PC-3 (cell line): Measurements from ENCODE around the gene KLHL2. TPM values are rescaled to one million over a fixed set of nuclear protein-coding genes. Genes with fewer than 3 reads are reported as not detected.

Experiments
- ATAC-seq: fragments of 200-7000 bp; cut with Tn5 transposase; 2 replicates; pipeline ENCODE4 v1.9.1; 2020; ENCODE audit warnings: mild to moderate bottlenecking, moderate library complexity
- BruUV-seq: library from RNA; stranded (reverse); fragments of 400-500 nt; replicated peaks from 2 replicates; lab custom pipeline; 2021; lab: Mats Ljungman, UMichigan
- CTCF ChIA-PET: fragments of 300-600 bp; sonication (Branson Sonifier 250); formaldehyde crosslinking; loops from one replicate; lab custom pipeline; 2022; ENCODE audit warnings: antibody characterized with exemption; lab: Charles Lee
- POLR2A ChIA-PET: fragments of 300-600 bp; sonication (Branson Sonifier 250); formaldehyde crosslinking; loops from one replicate; lab custom pipeline; 2022; ENCODE audit warnings: antibody characterized with exemption; ENCODE audit not compliant: unreplicated experiment; lab: Charles Lee
- DNase-seq: peaks from one replicate; pipeline ENCODE4 v3.0.0-alpha.2; 2015
- H2AFZ ChIP-seq: fragments of 300-600 bp; sonication (generic); 2 replicates; pipeline ENCODE4 v1.6.0; 2016; ENCODE audit warnings: antibody characterized with exemption, low read length
- H3F3A ChIP-seq: fragments of 300-600 bp; sonication (generic); one replicate; pipeline ENCODE4 v1.6.0; 2017; ENCODE audit warnings: antibody characterized with exemption, low read length, control low read depth, mild to moderate bottlenecking; ENCODE audit not compliant: unreplicated experiment
- H3K27ac ChIP-seq: fragments of 300-600 bp; sonication (generic); 2 replicates; pipeline ENCODE4 v1.5.1; 2016; ENCODE audit warnings: mild to moderate bottlenecking, low read length
- H3K27me3 ChIP-seq: fragments of 300-600 bp; sonication (generic); 2 replicates; pipeline ENCODE4 v1.6.1; 2016; ENCODE audit warnings: low read length, mixed read lengths
- H3K36me3 ChIP-seq: fragments of 300-600 bp; sonication (generic); 2 replicates; pipeline ENCODE4 v1.6.1; 2016; ENCODE audit warnings: low read depth, mixed run types, low read length, mixed read lengths
- H3K4me1 ChIP-seq: fragments of 300-600 bp; sonication (generic); 2 replicates; pipeline ENCODE4 v1.5.1; 2016; ENCODE audit warnings: low read length; ENCODE audit not compliant: insufficient read depth
- H3K4me2 ChIP-seq: fragments of 300-600 bp; sonication (generic); 2 replicates; pipeline ENCODE4 v1.6.0; 2016; ENCODE audit warnings: low read length
- H3K4me3 ChIP-seq: fragments of 300-600 bp; sonication (generic); 2 replicates; pipeline ENCODE4 v1.5.1; 2016; ENCODE audit warnings: mild to moderate bottlenecking, low read length, mixed read lengths
- H3K79me2 ChIP-seq: fragments of 300-600 bp; sonication (generic); 2 replicates; pipeline ENCODE4 v1.6.1; 2017; ENCODE audit warnings: low read length, mixed read lengths
- H3K9ac ChIP-seq: fragments of 300-600 bp; sonication (generic); 2 replicates; pipeline ENCODE4 v1.6.0; 2016; ENCODE audit warnings: mild to moderate bottlenecking, low read length
- H3K9me2 ChIP-seq: fragments of 300-600 bp; sonication (generic); replicated peaks from 2 replicates; pipeline ENCODE4 v1.6.1; 2016; ENCODE audit warnings: mixed run types, low read length, mixed read lengths
- H3K9me3 ChIP-seq: fragments of 300-600 bp; sonication (generic); 2 replicates; pipeline ENCODE4 v1.6.1; 2016; ENCODE audit warnings: low read length, mixed read lengths
- H4K20me1 ChIP-seq: fragments of 300-600 bp; sonication (generic); 2 replicates; pipeline ENCODE4 v1.6.1; 2016; ENCODE audit warnings: low read length, mixed read lengths
- EZH2 ChIP-seq: fragments of 300-600 bp; sonication (generic); IDR thresholded peaks from one replicate; pipeline ENCODE4 v1.6.1; 2017; ENCODE audit warnings: antibody characterized with exemption, mild to moderate bottlenecking, low read length; ENCODE audit not compliant: unreplicated experiment
- EZH2phosphoT487 ChIP-seq: fragments of 300-600 bp; sonication (generic); IDR thresholded peaks from 2 replicates; pipeline ENCODE4 v1.6.1; 2018; ENCODE audit warnings: mild to moderate bottlenecking, antibody characterized with exemption, low read length, borderline replicate concordance
- intact Hi-C: fragments of 100-400 bp; cut with micrococcal nuclease; formaldehyde crosslinking; loops from 2 replicates; pipeline ENCODE4 v1.9.0; 2023
- total RNA-seq: library from RNA; depleted of rRNA; stranded (reverse); fragments of >200 nt; gene quantifications from 2 replicates; pipeline ENCODE4 v1.2.3, GENCODE V29; 2014
- TF ChIP-seq, protein P1 (sequence below): fragments of 300-600 bp; sonication (generic); conservative IDR thresholded peaks from 2 replicates; pipeline ENCODE4 v1.5.1; 2017; ENCODE audit warnings: antibody characterized with exemption, low read depth, mild to moderate bottlenecking, low read length

Gene KLHL2
- total RNA-seq, 1 experiment from 2014 or later: 10.0 TPM

DNA sequence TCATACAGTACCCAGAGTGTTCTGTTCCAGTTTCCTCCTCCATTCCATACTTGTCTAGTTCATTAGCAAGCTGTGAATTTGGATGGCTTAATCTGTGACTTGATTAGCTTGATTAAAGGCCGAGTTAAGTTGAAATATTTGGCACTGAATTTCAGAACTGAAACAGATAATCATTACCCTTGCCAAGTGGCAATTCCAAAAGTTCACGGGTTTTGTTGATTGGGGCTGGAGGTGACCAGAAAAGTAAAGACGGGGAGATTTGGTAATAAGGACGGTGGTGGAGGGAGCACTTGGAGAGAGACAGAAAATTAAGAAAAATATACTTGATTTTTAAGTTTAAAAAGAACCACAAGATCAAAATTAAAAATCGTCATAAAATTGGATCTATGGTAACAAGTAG lies 21.9 kb upstream of the KLHL2 start:
- POLR2A ChIA-PET: no interaction called here
- CTCF ChIA-PET: interaction anchor here (0.6 kb wide), 1 partner anchor 68 kb away, joined by 3 read pairs; no protein-coding TSS in a partner anchor

DNA sequence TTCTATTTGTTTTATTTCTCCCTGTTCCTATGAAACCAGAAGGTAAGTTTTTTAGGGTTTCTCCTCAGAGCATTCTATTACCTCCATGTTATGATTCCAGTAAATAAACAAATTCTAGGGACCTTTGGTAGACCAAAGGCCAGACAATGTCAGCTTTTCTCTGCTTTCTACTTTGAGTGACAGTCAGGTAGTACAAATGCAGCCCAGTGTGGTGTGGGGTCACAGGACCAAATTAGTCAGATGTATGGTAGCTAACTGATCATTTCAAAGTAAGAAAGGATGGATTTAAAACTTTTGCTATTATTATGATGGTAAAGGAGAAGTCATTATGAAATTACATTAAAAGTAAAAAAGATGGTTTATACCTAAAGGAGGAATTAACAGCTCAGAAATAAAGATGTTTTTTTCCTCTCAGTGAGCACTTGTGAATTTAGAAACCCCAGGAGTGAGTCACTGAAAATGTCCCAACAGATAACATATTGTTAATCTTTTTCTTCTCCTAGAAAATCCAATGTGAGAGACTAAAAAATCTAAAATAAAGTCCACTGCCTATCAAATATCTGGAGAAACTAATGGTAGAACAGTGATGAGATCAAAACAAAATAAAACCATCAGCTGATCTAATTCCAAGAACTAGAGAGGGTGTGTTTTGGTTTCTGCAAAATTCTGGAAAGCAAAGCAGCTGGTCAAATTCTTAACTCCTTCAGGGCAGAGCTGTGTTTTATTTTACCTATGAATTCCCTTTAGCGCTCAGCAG lies 16.6 kb upstream of the KLHL2 start:
- no peak overlapping the region for H3K9ac ChIP-seq
- ATAC-seq: no peak
- no peaks in the 10 kb centered on the region for H3F3A ChIP-seq
- intact Hi-C loops: no loop called here
- H3K79me2 ChIP-seq: no peaks in the 10 kb centered on the region
- H3K27me3 ChIP-seq: no peaks in the 10 kb centered on the region
- H3K36me3 ChIP-seq: no peaks in the 10 kb centered on the region
- no peaks in the 10 kb centered on the region for H3K9me3 ChIP-seq
- no TSS peak for BruUV-seq
- ChIA-PET POLR2A (no interaction called here), CTCF (no interaction called here)
- no peak for DNase-seq
- H2AFZ ChIP-seq: no peak overlapping the region
- no peak overlapping the region for H3K4me2 ChIP-seq
- H4K20me1 ChIP-seq: no peaks in the 10 kb centered on the region
- no peak for TF ChIP-seq EZH2phosphoT487
- TF ChIP-seq, protein P1, sequence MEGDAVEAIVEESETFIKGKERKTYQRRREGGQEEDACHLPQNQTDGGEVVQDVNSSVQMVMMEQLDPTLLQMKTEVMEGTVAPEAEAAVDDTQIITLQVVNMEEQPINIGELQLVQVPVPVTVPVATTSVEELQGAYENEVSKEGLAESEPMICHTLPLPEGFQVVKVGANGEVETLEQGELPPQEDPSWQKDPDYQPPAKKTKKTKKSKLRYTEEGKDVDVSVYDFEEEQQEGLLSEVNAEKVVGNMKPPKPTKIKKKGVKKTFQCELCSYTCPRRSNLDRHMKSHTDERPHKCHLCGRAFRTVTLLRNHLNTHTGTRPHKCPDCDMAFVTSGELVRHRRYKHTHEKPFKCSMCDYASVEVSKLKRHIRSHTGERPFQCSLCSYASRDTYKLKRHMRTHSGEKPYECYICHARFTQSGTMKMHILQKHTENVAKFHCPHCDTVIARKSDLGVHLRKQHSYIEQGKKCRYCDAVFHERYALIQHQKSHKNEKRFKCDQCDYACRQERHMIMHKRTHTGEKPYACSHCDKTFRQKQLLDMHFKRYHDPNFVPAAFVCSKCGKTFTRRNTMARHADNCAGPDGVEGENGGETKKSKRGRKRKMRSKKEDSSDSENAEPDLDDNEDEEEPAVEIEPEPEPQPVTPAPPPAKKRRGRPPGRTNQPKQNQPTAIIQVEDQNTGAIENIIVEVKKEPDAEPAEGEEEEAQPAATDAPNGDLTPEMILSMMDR: no peak
- TF ChIP-seq EZH2: no peak
- no peak overlapping the region for H3K27ac ChIP-seq
- no peaks in the 10 kb centered on the region for H3K4me1 ChIP-seq
- H3K9me2 ChIP-seq: no peaks in the 10 kb centered on the region
- H3K4me3 ChIP-seq: no peak overlapping the region

More for the DNA sequence above, 21.9 kb upstream of the KLHL2 start:
- Histone ChIP-seq H3F3A (no peaks in the 10 kb centered on the region), H3K4me2 (no peak overlapping the region), H3K27ac (no peak overlapping the region), H3K36me3 (no peaks in the 10 kb centered on the region), H3K9ac (no peak overlapping the region), H2AFZ (no peak overlapping the region), H3K27me3 (no peaks in the 10 kb centered on the region), H3K4me3 (no peak overlapping the region), H3K79me2 (no peaks in the 10 kb centered on the region), H3K4me1 (no peaks in the 10 kb centered on the region), H3K9me3 (no peaks in the 10 kb centered on the region), H4K20me1 (no peaks in the 10 kb centered on the region), H3K9me2 (no peaks in the 10 kb centered on the region)
- DNase-seq (no peak), ATAC-seq (no peak)
- intact Hi-C loops: no loop called here
- BruUV-seq: no TSS peak
- TF ChIP-seq EZH2phosphoT487 (no peak), EZH2 (no peak)
- TF ChIP-seq, protein P1: no peak

DNA sequence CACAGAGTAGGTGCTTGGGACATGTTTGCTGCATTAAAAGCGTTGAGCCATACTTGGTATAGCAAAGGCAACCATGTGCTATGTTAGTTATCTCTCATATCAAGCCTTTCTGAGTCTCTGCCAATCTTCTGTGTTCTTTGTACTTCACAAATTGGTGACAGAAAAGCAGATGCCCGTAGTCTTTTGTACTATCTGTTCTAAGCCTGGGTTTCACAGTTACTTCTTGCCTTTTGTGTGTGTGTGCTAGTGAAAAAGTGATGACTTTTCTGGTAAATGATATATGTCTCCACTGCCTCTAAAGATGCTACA lies 16.1 kb upstream of the KLHL2 start:
- intact Hi-C loops: no loop called here
- no peak overlapping the region for H3K27ac ChIP-seq
- POLR2A ChIA-PET: no interaction called here

More for the DNA sequence above, 16.1 kb upstream of the KLHL2 start:
- H3K36me3 ChIP-seq: no peaks in the 10 kb centered on the region
- no peaks in the 10 kb centered on the region for H3K27me3 ChIP-seq
- TF ChIP-seq, protein P1: no peak
- TF ChIP-seq EZH2: no peak
- no peak for TF ChIP-seq EZH2phosphoT487
- no peaks in the 10 kb centered on the region for H3K9me3 ChIP-seq
- no peak overlapping the region for H3K4me3 ChIP-seq
- H3K79me2 ChIP-seq: no peaks in the 10 kb centered on the region
- no TSS peak for BruUV-seq
- H3F3A ChIP-seq: no peaks in the 10 kb centered on the region
- no peak overlapping the region for H2AFZ ChIP-seq
- CTCF ChIA-PET: no interaction called here
- no peak for DNase-seq
- H3K4me1 ChIP-seq: no peaks in the 10 kb centered on the region
- no peak overlapping the region for H3K4me2 ChIP-seq
- no peak overlapping the region for H3K9ac ChIP-seq
- H3K9me2 ChIP-seq: no peaks in the 10 kb centered on the region
- H4K20me1 ChIP-seq: no peaks in the 10 kb centered on the region
- no peak for ATAC-seq
